H9 (cell line): ENCODE measurements around the gene HIBCH. TPM values are rescaled to one million over a fixed set of nuclear protein-coding genes. Genes with fewer than 3 reads are reported as not detected.

Source experiments
- DNase-seq: peaks from one replicate; pipeline ENCODE4 v3.0.0-alpha.2; 2017
- H2AFZ ChIP-seq: one replicate; pipeline ENCODE4 v1.6.1; 2013; ENCODE audit warnings: mild to moderate bottlenecking, low read length, control low read depth, moderate library complexity
- H2AK5ac ChIP-seq: 2 replicates; pipeline ENCODE4 v1.6.1; 2013; ENCODE audit warnings: low read length, control low read depth, mixed read lengths; ENCODE audit not compliant: insufficient read length
- H2BK120ac ChIP-seq: one replicate; pipeline ENCODE4 v1.6.1; 2013; ENCODE audit warnings: low read depth, mild to moderate bottlenecking, low read length, control low read depth, inconsistent platforms; ENCODE audit not compliant: poor library complexity, severe bottlenecking
- H2BK12ac ChIP-seq: 2 replicates; pipeline ENCODE4 v1.6.1; 2013; ENCODE audit warnings: low read length, control low read depth, mixed read lengths, low read depth; ENCODE audit not compliant: insufficient read length
- H2BK15ac ChIP-seq: 2 replicates; pipeline ENCODE4 v1.6.1; 2013; ENCODE audit warnings: low read depth, low read length, control low read depth
- H2BK20ac ChIP-seq: one replicate; pipeline ENCODE4 v1.6.1; 2013; ENCODE audit warnings: low read depth, mild to moderate bottlenecking, low read length, control low read depth, inconsistent platforms; ENCODE audit not compliant: poor library complexity, severe bottlenecking
- H2BK5ac ChIP-seq: 2 replicates; pipeline ENCODE4 v1.6.1; 2013; ENCODE audit warnings: low read length, control low read depth, mixed read lengths; ENCODE audit not compliant: insufficient read length
- H3K14ac ChIP-seq: 2 replicates; pipeline ENCODE4 v1.6.1; 2013; ENCODE audit warnings: low read length, control low read depth; ENCODE audit not compliant: insufficient read depth
- H3K18ac ChIP-seq: 2 replicates; pipeline ENCODE4 v1.6.1; 2013; ENCODE audit warnings: low read depth, mild to moderate bottlenecking, mixed read lengths, low read length, control low read depth; ENCODE audit not compliant: insufficient read length
- H3K23ac ChIP-seq: 2 replicates; pipeline ENCODE4 v1.6.1; 2013; ENCODE audit warnings: low read length, control low read depth, mixed read lengths, low read depth; ENCODE audit not compliant: insufficient read length
- H3K23me2 ChIP-seq: 2 replicates; pipeline ENCODE4 v1.6.1; 2013; ENCODE audit warnings: low read depth, mild to moderate bottlenecking, mixed read lengths, low read length, control low read depth; ENCODE audit not compliant: insufficient read length, poor library complexity, severe bottlenecking
- H3K27ac ChIP-seq: 2 replicates; pipeline ENCODE4 v1.5.1; 2013; ENCODE audit warnings: low read length, control low read depth, mixed read lengths, low read depth; ENCODE audit not compliant: insufficient read length
- H3K27me3 ChIP-seq: 2 replicates; pipeline ENCODE4 v1.6.1; 2013; ENCODE audit warnings: low read length, control low read depth, inconsistent platforms; ENCODE audit not compliant: insufficient read depth
- H3K4ac ChIP-seq: 2 replicates; pipeline ENCODE4 v1.6.1; 2013; ENCODE audit warnings: low read depth, mild to moderate bottlenecking, control low read depth, inconsistent platforms, low read length, moderate library complexity
- H3K4me1 ChIP-seq: 2 replicates; pipeline ENCODE4 v1.6.1; 2013; ENCODE audit warnings: low read length, control low read depth, inconsistent platforms; ENCODE audit not compliant: insufficient read depth
- H3K4me2 ChIP-seq: 2 replicates; pipeline ENCODE4 v1.6.1; 2013; ENCODE audit warnings: low read length, control low read depth, mixed read lengths; ENCODE audit not compliant: insufficient read length, insufficient read depth
- H3K56ac ChIP-seq: 2 replicates; pipeline ENCODE4 v1.6.1; 2013; ENCODE audit warnings: low read depth, mild to moderate bottlenecking, mixed read lengths, low read length, control low read depth; ENCODE audit not compliant: insufficient read length
- H3K79me1 ChIP-seq: 2 replicates; pipeline ENCODE4 v1.6.1; 2013; ENCODE audit warnings: low read depth, mild to moderate bottlenecking, moderate library complexity, low read length, control low read depth, inconsistent platforms; ENCODE audit not compliant: insufficient read depth, poor library complexity, severe bottlenecking
- H3K79me2 ChIP-seq: 2 replicates; pipeline ENCODE4 v1.6.1; 2013; ENCODE audit warnings: low read length, control low read depth, inconsistent platforms; ENCODE audit not compliant: insufficient read depth
- H3K9ac ChIP-seq: 2 replicates; pipeline ENCODE4 v1.6.1; 2013; ENCODE audit warnings: low read length, control low read depth, mixed read lengths; ENCODE audit not compliant: insufficient read length; ENCODE audit errors: extremely low read depth
- H3K9me3 ChIP-seq: one replicate; pipeline ENCODE4 v1.6.1; 2013; ENCODE audit warnings: low read depth, low read length, inconsistent platforms; ENCODE audit not compliant: control insufficient read depth
- H3T11ph ChIP-seq: one replicate; pipeline ENCODE4 v1.6.1; 2013; ENCODE audit warnings: mild to moderate bottlenecking, low read length, control low read depth, inconsistent platforms
- H4K20me1 ChIP-seq: one replicate; pipeline ENCODE4 v1.6.1; 2013; ENCODE audit not compliant: control insufficient read depth, insufficient read length, insufficient read depth
- H4K5ac ChIP-seq: 2 replicates; pipeline ENCODE4 v1.6.1; 2013; ENCODE audit warnings: low read depth, mild to moderate bottlenecking, mixed read lengths, low read length, control low read depth; ENCODE audit not compliant: insufficient read length
- H4K8ac ChIP-seq: replicated peaks from 2 replicates; pipeline ENCODE4 v1.6.1; 2013; ENCODE audit warnings: low read length, control low read depth, mixed read lengths, low read depth; ENCODE audit not compliant: insufficient read length
- H4K91ac ChIP-seq: 2 replicates; pipeline ENCODE4 v1.6.1; 2013; ENCODE audit warnings: low read depth, mild to moderate bottlenecking, moderate library complexity, mixed read lengths, low read length, control low read depth; ENCODE audit not compliant: insufficient read length
- H3K27ac Mint-ChIP-seq, 3 experiments: 2 replicates in 2 of 3; 3 replicates in 1 of 3; pipeline ENCODE4 v1.8.0; 2020 to 2021; ENCODE audit warnings: mixed read lengths in 3 of 3, mild to moderate bottlenecking in 1 of 3, moderate library complexity in 1 of 3
- H3K27me3 Mint-ChIP-seq: 2 replicates; pipeline ENCODE4 v1.8.0; 2021; ENCODE audit warnings: low read depth, mild to moderate bottlenecking, moderate library complexity, mixed read lengths
- H3K36me3 Mint-ChIP-seq, 3 experiments: 2 replicates in 2 of 3; 3 replicates in 1 of 3; pipeline ENCODE4 v1.8.0; 2020 to 2021; ENCODE audit warnings: low read depth in 3 of 3, mixed read lengths in 3 of 3; ENCODE audit not compliant: insufficient read depth in 1 of 3
- H3K4me1 Mint-ChIP-seq, 2 experiments: 2 replicates each; pipeline ENCODE4 v1.8.0; 2020; ENCODE audit warnings: mixed read lengths in 2 of 2
- H3K4me3 Mint-ChIP-seq, 2 experiments: 2 replicates in 1 of 2; 3 replicates in 1 of 2; pipeline ENCODE4 v1.8.0; 2020 to 2021; ENCODE audit warnings: mild to moderate bottlenecking in 2 of 2, mixed read lengths in 2 of 2, moderate library complexity in 1 of 2
- H3K9me3 Mint-ChIP-seq, 2 experiments: 2 replicates in 1 of 2; 3 replicates in 1 of 2; pipeline ENCODE4 v1.8.0; 2020; ENCODE audit warnings: mild to moderate bottlenecking in 2 of 2, mixed read lengths in 2 of 2, moderate library complexity in 1 of 2
- WGBS: extraction: QIAGEN DNeasy Blood & Tissue Kit; methylation state at CpG from one replicate; pipeline ENCODE4 v1.1.7; 2013; ENCODE audit warnings: missing lambda C conversion rate, low lambda C conversion rate, mixed read lengths; ENCODE audit not compliant: insufficient read length; ENCODE audit errors: extremely low coverage; 5-methylcytosine and 5-hydroxymethylcytosine counted together
- total RNA-seq: library from RNA; stranded (reverse); gene quantifications from 2 replicates; pipeline ENCODE4 v1.2.1, GENCODE V29; 2021
- TF ChIP-seq, protein P1 (sequence below): fragments of 200-600 bp; sonication (generic); conservative IDR thresholded peaks from 3 replicates; pipeline ENCODE4 v1.8.0; 2021; ENCODE audit warnings: antibody characterized with exemption, mild to moderate bottlenecking

Gene HIBCH
- total RNA-seq, 1 experiment from 2014 or later: 28.0 TPM

DNA sequence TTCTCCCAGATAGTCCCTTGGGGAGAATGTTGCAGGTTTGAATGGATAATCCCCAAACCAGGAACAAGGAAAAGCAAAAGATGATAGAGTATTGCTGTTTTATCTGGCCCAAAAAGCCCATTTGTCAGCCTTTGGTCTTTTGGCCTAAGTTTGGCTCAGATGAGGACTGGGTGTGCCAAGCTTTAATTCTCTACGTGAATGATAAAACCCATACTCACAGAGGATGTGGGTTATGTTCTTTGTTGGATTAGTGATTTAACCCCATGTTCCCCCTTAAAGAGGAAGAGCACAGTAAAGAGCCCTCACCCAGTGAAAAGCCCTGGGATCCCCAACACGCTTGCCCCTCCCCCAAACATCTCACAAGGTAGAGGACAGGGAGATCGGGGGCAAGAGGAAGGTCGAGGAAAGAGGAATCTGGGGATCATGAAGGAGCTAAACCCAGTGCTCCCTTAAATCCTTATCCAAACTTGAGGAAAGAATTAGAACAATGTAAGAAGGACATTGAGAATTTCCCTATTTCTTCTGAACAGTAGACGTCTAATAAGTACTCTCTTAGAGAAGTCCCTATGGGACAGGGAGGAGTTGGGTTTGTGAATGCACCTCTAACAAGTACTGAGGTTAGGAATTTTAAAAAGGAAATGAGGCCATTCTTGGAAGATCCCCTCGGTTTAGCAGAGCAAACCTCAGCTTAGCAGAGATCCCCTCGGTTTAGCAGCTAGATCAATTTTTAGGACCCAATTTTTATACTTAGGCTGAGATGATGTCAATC lies 105.0 kb downstream of the HIBCH start:
- H3K27me3 Mint-ChIP-seq: no peaks in the 10 kb centered on the region
- no peak overlapping the region for H3K14ac ChIP-seq
- no peak overlapping the region for H3T11ph ChIP-seq
- peak overlapping the region; percentile 54 to 93 (median 75); a peak in 6 of 7 replicates for H3K27ac Mint-ChIP-seq
- H3K27ac ChIP-seq: no peak overlapping the region
- H3K18ac ChIP-seq: no peak overlapping the region
- H3K4me1 ChIP-seq: peaks cover 6% of the 10 kb centered on the region; the same call in 1 of the 2 replicates
- H4K20me1 ChIP-seq: no peaks in the 10 kb centered on the region
- no CpG with 5 or more reads among the region's 7 CpGs for WGBS
- H3K56ac ChIP-seq: no peak overlapping the region
- no peaks in the 10 kb centered on the region for H3K27me3 ChIP-seq
- H3K9ac ChIP-seq: no peak overlapping the region
- no peak overlapping the region for H2BK120ac ChIP-seq
- no peak for DNase-seq
- no peak overlapping the region for H2BK5ac ChIP-seq
- H3K23ac ChIP-seq: no peak overlapping the region
- no peak overlapping the region for H2AFZ ChIP-seq
- no peaks in the 10 kb centered on the region for H3K9me3 Mint-ChIP-seq
- TF ChIP-seq, protein P1, sequence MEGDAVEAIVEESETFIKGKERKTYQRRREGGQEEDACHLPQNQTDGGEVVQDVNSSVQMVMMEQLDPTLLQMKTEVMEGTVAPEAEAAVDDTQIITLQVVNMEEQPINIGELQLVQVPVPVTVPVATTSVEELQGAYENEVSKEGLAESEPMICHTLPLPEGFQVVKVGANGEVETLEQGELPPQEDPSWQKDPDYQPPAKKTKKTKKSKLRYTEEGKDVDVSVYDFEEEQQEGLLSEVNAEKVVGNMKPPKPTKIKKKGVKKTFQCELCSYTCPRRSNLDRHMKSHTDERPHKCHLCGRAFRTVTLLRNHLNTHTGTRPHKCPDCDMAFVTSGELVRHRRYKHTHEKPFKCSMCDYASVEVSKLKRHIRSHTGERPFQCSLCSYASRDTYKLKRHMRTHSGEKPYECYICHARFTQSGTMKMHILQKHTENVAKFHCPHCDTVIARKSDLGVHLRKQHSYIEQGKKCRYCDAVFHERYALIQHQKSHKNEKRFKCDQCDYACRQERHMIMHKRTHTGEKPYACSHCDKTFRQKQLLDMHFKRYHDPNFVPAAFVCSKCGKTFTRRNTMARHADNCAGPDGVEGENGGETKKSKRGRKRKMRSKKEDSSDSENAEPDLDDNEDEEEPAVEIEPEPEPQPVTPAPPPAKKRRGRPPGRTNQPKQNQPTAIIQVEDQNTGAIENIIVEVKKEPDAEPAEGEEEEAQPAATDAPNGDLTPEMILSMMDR: no peak
- no peaks in the 10 kb centered on the region for H3K79me1 ChIP-seq
- H2BK15ac ChIP-seq: no peak overlapping the region
- no peak overlapping the region for H2BK12ac ChIP-seq
- no peak overlapping the region for H3K4me2 ChIP-seq
- H2BK20ac ChIP-seq: no peak overlapping the region
- no peaks in the 10 kb centered on the region for H3K9me3 ChIP-seq
- peak overlapping the region in 1 of 2 experiments; percentile 6; a peak in 2 of 5 replicates for H3K4me3 Mint-ChIP-seq
- H4K8ac ChIP-seq: no peak overlapping the region
- no peak overlapping the region for H3K4ac ChIP-seq
- H4K91ac ChIP-seq: no peak overlapping the region
- H4K5ac ChIP-seq: no peak overlapping the region
- H3K36me3 Mint-ChIP-seq: peaks cover 0 to 3% (median 0%) of the 10 kb centered on the region in 3 experiments; a peak in 1 of 7 replicates
- H3K4me1 Mint-ChIP-seq: peaks cover 34 to 37% of the 10 kb centered on the region in 2 experiments
- no peak overlapping the region for H2AK5ac ChIP-seq
- H3K23me2 ChIP-seq: no peaks in the 10 kb centered on the region
- no peaks in the 10 kb centered on the region for H3K79me2 ChIP-seq
